CD1c-positive myeloid dendritic cell (primary cell): ENCODE data around the gene PPFIA2.

ENCODE experiments used
- DNase-seq: peaks from one replicate; pipeline ENCODE4 v3.0.0-alpha.2; 2016; ENCODE audit errors: extremely low spot score

The PPFIA2 gene

DNA sequence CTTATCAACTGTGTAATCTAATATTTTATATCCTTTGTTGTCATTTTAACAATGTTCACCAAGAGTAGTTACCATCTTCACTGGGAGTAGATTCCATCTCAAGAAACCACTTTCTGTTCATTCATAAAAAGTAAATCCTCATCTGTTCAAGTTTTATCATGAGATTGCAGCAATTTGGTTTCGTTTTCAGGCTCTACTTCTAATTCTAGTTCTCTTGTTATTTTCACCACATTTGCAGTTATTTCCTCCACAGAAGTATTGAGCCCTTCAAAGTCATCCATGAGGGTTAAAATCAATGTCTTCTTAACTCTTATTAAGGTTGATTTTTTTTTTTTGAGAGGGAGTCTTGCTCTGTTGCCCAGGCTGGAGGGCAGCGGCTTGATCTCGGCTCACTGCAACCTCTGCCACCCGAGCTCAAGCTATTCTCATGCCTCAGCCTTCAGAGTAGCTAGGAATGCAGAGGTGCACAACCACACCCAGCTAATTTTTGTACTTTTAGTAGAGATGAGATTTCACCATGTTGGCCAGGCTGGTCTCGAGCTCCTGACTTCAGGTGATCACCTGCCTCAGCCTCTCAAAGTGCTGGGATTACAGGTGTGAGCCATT lies 404.7 kb downstream of the PPFIA2 start:
- no peak for DNase-seq

DNA sequence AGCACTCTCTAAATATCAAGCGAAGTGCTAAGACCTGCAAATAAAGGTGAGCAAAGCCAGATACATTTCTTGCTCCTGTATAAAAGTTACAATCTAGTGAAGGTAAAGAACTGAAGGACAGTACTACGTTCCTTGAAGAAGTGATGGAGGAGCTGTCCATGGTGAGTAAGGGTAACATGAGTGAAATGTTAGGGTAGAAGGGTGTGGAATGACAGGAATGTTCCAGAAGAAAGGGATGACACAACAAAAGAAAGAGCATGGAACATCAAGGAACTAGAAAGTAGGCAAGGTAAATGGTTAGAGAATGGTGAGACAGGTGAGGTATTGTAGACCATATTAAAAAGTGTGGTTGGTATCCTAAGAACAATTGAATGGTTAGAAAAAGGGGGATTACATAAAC lies 408.8 kb downstream of the PPFIA2 start:
- DNase-seq, result no peak

DNA sequence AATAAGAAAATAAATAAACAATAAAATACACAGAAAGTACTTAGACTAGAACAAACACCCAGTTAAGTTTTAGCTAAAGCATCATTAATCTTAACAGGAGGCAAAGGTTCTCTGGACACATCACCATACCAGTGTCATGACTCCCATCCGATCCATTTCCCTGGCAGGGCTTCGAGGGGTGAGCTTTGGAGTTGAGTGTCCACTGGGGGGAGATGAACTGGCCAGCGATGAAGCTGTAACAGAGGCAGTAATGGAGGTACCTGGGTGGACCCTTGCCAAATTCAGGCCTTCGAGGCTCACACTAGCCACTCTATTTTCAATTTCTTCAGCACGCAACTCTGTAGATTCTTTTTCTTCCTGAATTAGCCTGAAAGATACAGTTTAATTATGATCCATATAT lies 411.7 kb downstream of the PPFIA2 start:
- no peak for DNase-seq

DNA sequence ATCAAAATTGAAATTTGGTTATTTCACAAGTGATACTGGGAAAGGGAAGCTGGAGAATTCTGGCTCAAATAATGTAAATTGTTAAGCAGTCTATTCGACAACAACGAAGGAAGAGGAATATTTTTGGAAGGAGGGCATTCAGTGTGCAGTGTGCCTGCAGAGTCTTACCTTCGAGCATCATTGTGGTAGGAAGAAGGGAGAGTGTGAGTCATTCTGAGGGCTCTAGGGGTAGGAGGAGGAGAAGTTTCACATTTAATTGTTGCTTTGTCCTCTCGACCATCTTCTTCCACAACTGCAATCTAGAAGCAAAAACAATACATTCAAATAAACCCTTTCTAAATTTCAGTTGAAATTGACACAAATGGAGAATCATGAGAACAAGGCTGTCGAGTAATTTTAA lies 418.2 kb downstream of the PPFIA2 start:
- DNase-seq, result no peak

DNA sequence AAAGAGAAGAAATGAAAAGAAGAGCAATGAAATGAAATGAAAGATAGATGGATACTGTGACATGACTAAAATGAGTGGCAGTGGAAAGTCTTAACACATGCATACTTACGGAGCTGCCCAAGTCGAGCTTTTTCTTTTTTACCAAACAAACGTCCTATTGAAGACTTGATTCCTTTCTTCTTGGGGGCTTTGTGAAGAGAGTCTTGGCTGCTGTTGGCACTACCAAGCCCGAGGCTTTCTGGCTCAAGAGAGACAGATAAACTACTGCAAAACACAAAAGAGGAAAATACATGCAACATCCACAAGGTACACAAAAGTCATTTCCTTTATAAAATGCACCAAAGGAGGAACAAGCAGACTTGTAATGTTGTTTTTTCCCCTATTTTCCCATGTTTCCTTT lies 420.1 kb downstream of the PPFIA2 start:
- DNase-seq, result no peak

DNA sequence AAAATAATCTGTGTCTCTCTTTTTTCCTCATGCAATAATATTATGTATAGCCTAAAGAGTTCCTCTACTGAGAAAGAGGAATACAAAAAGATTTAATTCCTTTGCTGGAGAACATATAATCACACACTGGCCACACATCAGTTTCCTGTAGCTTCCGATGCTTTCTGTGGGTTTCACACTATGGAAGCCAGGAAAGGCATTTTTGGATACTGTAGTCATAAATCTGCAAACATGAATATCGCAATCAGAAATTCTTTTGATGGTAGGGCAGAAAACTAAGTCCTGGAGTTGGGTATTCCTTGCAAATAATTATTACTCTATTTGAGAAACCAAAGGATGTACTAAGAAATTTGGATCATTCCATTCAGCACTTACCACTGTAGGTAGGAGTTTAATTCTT lies 421.3 kb downstream of the PPFIA2 start:
- DNase-seq, result no peak

DNA sequence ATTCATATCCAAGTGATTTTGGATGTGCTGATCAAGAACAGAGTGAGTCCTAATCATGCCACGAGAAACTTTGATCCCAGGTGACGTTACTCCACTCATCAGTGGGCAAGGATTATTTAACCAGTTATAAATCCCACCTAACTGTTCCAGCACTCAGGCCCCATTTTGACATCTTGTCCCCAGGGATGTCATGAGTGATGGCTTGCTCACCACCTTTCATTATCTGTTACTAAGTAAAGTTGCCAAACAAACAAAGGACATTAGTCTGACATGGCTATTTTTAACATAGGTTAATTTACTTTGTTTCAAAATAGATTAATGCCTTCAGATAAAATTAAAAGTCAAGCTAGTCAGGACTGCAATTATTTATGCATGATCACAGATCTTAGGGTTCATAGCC lies 425.3 kb downstream of the PPFIA2 start:
- no peak for DNase-seq

DNA sequence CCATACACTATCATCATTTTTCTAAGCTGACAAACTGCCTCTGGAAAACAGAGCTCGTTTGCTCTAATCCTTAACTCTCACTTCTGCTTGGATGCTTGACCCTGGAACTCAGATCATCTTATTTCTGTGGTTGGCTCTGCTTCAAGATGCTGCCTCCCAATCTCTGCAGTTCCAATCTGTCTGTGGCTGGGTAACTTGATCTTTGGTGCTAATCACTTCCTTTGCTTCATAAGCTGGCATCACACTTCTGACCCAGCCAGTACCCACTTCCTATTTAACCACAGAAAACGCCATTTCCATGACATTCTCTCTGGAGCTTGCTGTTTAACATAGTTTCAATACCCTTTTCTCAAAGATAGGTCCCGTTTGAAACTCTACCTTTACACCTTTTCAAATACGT lies 427.1 kb downstream of the PPFIA2 start:
- no peak for DNase-seq

DNA sequence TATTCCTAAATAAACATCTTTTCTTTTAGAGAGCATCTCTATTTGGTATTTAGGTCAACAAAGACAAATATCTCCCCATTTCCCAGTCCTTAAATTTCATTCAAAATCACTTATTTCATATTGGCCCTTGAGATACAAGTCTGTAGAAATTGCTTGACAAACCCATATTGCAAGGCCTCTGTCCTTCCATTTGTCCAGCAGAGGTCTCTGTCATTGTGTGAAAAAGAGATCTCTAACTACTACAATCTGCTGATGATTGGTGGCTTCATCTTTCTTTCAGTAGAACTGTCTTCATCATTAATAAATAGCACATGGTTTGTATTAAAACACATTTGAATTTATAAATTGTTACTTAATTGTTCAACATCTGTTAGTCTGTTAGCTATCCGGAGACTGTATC lies 428.7 kb downstream of the PPFIA2 start:
- DNase-seq, result no peak

DNA sequence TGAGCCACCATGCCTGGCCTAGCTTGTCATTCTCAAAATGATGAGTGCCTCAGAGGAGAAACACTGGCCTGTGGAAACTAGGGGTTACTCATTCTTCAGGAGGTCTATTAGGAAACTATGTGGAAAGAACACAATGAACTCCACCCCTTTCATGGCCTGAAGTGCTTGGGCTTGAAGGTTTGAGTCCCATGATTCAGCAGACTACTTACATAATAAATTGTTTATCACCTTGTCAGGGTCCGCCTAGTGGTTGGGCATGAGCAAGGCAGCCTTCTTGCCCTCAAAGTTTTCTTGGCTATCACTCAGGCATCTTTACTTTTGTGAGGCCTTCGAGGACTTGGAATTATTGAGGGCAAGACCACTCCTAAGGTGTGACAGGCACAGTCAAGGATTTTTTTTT lies 430.1 kb downstream of the PPFIA2 start:
- no peak for DNase-seq

DNA sequence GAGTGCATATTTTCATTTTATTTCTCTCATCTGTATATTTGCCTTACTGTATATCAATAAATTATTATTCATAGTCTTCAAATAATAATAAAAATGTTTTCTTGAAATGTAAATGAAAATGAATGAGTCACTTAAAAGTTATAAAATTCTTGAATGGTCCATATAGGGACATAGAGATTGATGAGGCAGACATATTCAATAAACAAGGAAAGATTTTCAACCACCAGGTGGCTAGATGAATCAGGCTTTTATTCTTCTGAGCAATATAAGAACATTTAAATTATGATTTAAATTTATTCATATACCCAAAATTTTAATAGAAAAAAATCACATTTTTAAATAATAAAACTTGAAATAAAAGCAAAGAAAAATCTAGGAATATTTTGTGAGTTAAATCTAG lies 431.7 kb downstream of the PPFIA2 start:
- no peak for DNase-seq

DNA sequence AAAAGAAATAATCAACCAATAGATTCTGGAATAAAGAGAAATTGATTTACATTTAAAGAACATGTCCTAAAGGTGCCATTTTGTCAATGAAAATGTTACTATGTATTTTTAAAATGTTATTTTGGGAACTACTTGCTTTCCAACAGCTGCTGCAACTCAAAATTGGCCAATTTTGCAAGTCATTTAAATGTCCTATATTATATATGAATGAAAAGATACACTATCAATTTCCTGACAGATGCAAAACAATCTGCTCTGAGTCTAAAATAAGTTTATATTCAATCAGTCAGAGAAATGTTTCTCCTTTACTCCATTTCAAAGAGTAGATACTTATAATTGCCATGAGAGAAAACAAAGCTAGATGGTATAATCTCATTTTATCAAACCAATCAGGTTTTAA lies 434.1 kb downstream of the PPFIA2 start:
- no peak for DNase-seq

DNA sequence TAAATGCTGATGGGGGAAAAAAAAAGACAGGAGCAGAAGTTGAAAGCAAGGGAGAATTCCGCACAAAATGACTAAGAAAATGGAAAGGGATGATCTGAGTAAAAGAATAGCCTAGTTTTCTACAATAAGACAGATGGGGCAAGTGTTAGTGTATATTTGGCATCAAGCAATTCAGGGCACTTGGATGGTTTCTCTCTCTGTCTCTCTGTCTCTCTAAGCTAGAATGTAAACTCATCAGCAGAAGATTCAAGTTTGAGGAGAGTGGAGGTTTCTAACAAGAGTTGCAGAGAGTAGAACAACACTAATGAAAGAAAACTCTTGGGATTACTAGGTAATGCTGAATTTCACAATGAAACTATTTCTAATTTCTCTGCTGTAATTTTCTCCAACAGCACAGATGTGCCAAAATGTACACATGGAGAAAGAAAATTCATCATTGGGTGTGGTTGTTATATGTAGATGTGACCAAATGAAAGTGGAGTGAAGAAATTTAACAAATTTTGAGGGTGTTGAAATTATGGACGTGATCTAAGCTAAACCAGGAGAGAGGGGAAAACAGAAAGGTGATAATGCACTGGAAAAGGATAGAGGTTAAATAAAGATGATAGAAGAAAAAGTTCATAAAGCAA lies 444.1 kb downstream of the PPFIA2 start:
- no peak for DNase-seq

DNA sequence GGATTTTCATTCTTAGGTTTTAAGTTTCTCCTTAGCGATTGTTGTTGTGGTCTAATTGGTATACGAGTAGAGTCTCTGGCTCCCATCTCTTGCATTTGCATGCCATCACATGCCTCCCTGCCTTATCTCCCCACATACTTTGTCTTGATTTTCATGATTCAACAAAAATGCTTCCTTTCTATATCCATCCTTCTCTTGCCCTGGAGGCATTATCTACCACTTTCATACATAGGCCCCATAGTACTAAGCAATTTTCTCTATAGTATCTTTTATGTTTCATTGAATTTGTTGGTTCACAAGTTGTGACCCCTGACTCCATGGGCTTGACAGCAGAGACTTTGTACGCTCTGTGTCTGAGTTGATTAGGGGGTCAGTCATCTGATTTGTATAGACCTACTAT lies 455.2 kb downstream of the PPFIA2 start:
- DNase-seq, result no peak

DNA sequence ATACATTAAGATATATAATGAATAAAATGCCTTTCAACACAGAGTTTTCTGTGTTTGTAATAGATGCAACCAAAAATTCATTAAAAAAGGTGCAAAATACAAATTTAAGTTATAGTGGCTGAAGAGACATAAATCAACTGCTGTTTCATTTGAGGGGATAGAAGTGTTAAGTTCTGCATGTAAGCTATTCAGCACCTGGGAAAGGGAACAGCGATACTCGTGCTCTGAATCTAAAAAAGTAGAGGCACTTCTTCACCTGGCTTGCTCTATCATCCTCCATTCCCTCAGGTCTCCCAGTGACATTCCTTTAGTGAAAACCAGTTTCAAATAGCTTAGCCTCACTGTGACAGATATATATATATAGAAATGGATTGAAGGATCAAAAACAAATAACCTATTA lies 458.7 kb downstream of the PPFIA2 start:
- DNase-seq, result no peak

DNA sequence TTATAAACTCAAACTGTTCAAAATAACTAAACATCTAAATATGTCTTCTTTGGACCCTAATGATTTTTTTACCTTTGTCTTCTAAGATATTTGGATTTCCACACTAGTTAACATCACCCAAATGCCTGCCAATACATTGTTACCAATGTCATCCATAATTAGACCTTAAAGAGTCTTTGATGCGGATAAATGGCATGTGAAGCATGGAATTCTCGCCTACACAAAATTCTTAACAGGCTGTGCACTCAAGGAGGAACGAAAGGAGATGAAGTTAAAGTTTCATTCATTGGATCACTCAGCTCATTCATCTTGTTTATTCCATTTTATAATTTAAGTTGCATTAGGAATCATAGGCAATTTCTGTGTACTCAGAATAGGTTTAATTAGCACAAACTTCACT lies 461.5 kb downstream of the PPFIA2 start:
- DNase-seq, result no peak

DNA sequence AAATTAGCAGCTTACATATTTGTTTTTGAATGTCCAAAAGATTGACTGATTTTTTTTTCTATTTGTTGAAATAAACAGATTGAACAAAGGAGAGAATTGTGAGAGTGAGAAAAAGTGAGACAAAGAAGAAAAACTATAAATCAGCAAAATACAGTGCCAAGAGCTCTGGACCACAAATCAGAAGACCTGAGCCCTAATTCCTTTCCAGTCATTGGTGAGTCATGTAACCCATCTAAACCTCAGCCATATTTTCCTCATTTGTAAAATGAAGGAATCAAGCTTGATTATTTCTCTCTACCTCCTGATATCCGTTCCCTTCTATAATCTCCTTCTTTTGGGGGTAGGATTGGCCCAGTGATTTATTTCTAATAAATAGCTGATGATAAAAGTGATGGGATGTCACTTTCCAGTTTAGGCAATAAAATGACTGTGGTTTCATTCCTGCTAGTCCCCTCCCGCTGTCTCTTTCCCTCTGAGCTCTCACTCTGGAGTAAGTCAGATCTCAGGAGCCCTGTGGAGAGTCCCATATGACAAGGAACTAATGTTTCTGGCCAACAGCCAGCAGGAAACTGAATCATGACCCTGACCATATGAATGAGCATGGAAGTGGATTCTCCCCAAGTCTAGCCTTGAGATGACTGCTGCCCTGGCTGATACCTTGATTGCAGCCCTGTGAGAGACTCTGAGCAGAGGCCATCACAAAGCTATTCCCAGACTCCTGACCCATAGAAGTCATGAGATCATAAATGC lies 462.4 kb downstream of the PPFIA2 start:
- no peak for DNase-seq

DNA sequence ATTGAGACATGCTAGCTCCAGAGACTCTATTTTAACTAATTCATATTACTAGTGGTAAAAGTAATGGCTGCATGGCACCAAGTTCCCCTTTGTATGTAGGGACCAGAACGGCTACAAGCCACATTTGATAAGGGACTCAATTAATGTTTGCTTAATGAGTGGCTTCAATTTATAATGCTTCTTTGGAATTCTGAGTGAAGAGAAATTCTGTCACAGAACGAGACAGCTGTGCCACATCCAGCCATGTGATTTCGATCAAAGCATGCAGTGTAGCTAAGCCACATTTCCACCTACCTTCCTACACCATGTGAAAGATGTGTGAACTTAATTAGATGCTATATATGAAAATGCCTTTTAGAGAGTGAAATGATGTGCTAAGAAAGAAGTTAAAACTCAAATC lies 463.9 kb downstream of the PPFIA2 start:
- DNase-seq, result no peak

DNA sequence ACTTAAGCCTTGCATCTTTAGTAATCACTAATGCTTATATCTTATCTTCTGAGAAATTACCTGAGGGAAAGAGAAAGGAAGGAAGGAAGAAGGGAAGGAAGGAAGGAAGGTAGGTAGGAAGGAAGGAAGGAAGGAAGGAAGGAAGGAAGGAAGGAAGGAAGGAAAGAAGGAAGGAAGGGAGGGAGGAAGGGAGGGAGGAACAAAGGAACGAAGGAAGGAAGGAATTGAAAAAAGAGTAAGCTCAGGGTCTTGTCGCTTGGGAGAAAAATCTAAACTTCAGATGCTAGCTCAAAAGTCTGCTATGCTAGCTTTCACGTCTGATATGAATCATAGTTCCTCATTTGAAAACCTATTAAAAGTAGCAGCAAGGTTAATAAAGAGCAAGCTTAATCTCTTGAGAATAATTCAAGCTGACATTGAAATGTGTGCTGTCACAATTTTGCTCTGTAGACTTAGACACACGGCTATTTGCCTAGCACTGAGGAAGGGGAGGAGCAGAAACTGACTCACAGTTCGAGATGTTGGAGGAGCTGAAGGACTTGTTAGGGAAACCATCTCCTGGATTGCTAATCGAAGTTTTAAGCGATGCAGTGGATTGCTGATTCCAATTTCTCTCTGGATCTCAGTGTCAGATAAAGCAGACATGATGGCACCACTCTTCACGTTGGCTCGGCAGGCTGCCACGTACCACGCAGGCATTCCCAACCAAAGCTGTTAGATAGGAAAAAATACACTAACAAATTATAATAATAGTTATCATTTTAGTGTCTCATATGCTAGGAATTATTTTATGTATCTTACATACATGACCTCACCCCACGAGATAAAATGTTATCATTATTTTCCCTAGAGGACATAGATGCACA lies 464.6 kb downstream of the PPFIA2 start:
- DNase-seq, result no peak

DNA sequence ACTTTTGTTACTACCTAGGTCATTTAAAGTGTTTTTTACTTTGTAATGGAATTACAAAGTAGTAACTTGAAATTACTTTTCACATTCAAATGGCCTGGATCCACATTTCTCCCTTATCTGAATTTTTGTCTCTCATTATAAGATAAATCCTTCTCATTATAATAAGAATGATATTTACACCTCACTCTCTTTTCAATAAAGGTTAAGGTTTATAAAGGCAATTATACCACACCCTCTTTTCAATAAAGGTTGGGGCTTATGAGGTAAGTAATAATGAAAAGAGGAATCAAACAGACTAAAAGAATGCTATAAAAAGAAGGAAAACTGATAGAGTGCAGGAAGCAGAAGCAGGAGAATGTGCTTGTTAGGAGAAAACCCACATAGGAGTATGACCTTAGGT lies 470.5 kb downstream of the PPFIA2 start:
- DNase-seq, result no peak

DNA sequence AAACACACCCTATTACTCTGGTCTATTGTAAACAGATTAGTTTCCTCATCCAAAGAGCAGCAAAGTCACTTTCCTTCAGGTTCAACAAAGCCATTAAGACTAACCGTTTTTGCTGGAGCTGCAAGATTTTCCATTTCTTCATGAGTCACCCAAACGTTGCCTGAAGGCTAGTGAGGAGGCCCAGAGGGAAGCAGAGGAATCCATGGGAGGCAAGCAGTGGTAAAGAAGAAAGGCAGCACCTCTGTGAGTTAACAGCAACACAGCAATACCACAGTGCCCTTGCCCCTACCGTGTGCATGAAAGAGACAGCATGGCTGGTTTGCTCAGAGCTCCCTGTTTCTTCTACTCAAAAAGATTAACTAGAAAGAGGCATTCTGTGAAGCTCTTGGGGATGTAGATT lies 475.0 kb downstream of the PPFIA2 start:
- DNase-seq, result no peak
